OCI-LY7 (cell line): ENCODE data around the gene TRIM67. TPM values are rescaled to one million over a fixed set of nuclear protein-coding genes. Genes with fewer than 3 reads are reported as not detected.

ENCODE experiments used
- BruUV-seq: library from RNA; stranded (reverse); fragments of 400-500 nt; replicated peaks from 2 replicates; lab custom pipeline; 2021; lab: Mats Ljungman, UMichigan
- CTCF ChIA-PET: fragments of 300-600 bp; sonication (Branson Sonifier 250); formaldehyde crosslinking; loops from one replicate; lab custom pipeline; 2022; ENCODE audit warnings: antibody characterized with exemption; ENCODE audit not compliant: unreplicated experiment; lab: Charles Lee
- POLR2A ChIA-PET: fragments of 300-600 bp; sonication (Branson Sonifier 250); formaldehyde crosslinking; loops from one replicate; lab custom pipeline; 2022; ENCODE audit warnings: antibody characterized with exemption; lab: Charles Lee
- DNase-seq: peaks from one replicate; pipeline ENCODE4 v3.0.0-alpha.2; 2015; ENCODE audit warnings: low spot score
- H2AFZ ChIP-seq: fragments of 200-600 bp; sonication (generic), shearing (Covaris generic); 2 replicates; pipeline ENCODE4 v1.6.1; 2014; ENCODE audit warnings: mild to moderate bottlenecking, antibody characterized with exemption, low read length, moderate library complexity
- H3K27ac ChIP-seq: fragments of 200-600 bp; sonication (generic); 2 replicates; pipeline ENCODE4 v1.5.1; 2014; ENCODE audit warnings: mixed run types, low read depth, mild to moderate bottlenecking, moderate library complexity, low read length, inconsistent platforms; ENCODE audit not compliant: poor library complexity, severe bottlenecking
- H3K36me3 ChIP-seq: fragments of 200-600 bp; sonication (generic); 2 replicates; pipeline ENCODE4 v1.6.1; 2014; ENCODE audit warnings: mild to moderate bottlenecking, antibody characterized with exemption, low read length, moderate library complexity, mixed read lengths; ENCODE audit not compliant: insufficient read depth
- H3K4me1 ChIP-seq: fragments of 200-600 bp; sonication (generic); 2 replicates; pipeline ENCODE4 v1.5.1; 2014; ENCODE audit warnings: mild to moderate bottlenecking, low read length; ENCODE audit not compliant: insufficient read depth, poor library complexity, severe bottlenecking
- H3K4me2 ChIP-seq: fragments of 200-600 bp; sonication (generic); 2 replicates; pipeline ENCODE4 v1.6.1; 2014; ENCODE audit warnings: mild to moderate bottlenecking, low read length
- H3K4me3 ChIP-seq: fragments of 200-600 bp; sonication (generic); 2 replicates; pipeline ENCODE4 v1.5.1; 2014; ENCODE audit warnings: mild to moderate bottlenecking, low read depth, low read length; ENCODE audit not compliant: poor library complexity, severe bottlenecking
- H3K79me2 ChIP-seq: fragments of 200-600 bp; sonication (generic); 2 replicates; pipeline ENCODE4 v1.6.1; 2016; ENCODE audit warnings: low read depth, mild to moderate bottlenecking, low read length, moderate library complexity, mixed read lengths; ENCODE audit not compliant: insufficient read depth
- H3K9me2 ChIP-seq: fragments of 200-600 bp; sonication (generic); 2 replicates; pipeline ENCODE4 v1.6.1; 2016; ENCODE audit warnings: mild to moderate bottlenecking, low read length, mixed read lengths; ENCODE audit not compliant: insufficient read depth
- H3K9me3 ChIP-seq: fragments of 200-600 bp; sonication (generic); 2 replicates; pipeline ENCODE4 v1.6.1; 2014; ENCODE audit warnings: mild to moderate bottlenecking, mixed run types, low read length, mixed read lengths
- H4K20me1 ChIP-seq: fragments of 200-600 bp; sonication (generic); 2 replicates; pipeline ENCODE4 v1.6.1; 2014; ENCODE audit warnings: mild to moderate bottlenecking, antibody characterized with exemption, low read length, moderate library complexity, mixed read lengths; ENCODE audit not compliant: insufficient read depth
- CTCF ChIP-seq: fragments of 200-600 bp; sonication (generic); conservative IDR thresholded peaks from 2 replicates; pipeline ENCODE4 v1.5.1; 2014; ENCODE audit warnings: mild to moderate bottlenecking, antibody characterized with exemption, low read length, moderate library complexity, mixed read lengths
- EZH2phosphoT487 ChIP-seq: fragments of 200-600 bp; sonication (generic); IDR thresholded peaks from 2 replicates; pipeline ENCODE4 v1.6.1; 2018; ENCODE audit warnings: low read depth, borderline replicate concordance, mild to moderate bottlenecking, mixed run types, antibody characterized with exemption, low read length, moderate library complexity, mixed read lengths
- intact Hi-C: fragments of 100-400 bp; cut with micrococcal nuclease; formaldehyde crosslinking; loops from one replicate; pipeline ENCODE4 v1.10.0; 2022; ENCODE audit not compliant: unreplicated experiment
- total RNA-seq, 2 experiments: library from RNA; depleted of rRNA in 1 of 2; stranded (reverse); fragments of >200 nt in 1 of 2; shearing (Covaris generic) in 1 of 2; gene quantifications; 2 replicates each; pipeline ENCODE4 v1.2.3, GENCODE V29; 2014 to 2022

The TRIM67 gene
- total RNA-seq, 2 experiments from 2014 or later, result 0.03 to 0.06 TPM

GRCh38 chr1:231162970-231163829 is 1.3 kb downstream of the TRIM67 start:
- no peak overlapping the region for H3K4me2 ChIP-seq
- H2AFZ ChIP-seq, result no peak overlapping the region
- H3K4me3 ChIP-seq, result no peak overlapping the region
- CTCF ChIA-PET, result no interaction called here
- TF ChIP-seq EZH2phosphoT487 (no peak), CTCF (no peak)
- no peaks in the 10 kb centered on the region for H3K9me3 ChIP-seq
- no peak for DNase-seq
- no peaks in the 10 kb centered on the region for H4K20me1 ChIP-seq
- intact Hi-C loops, result no loop called here
- H3K9me2 ChIP-seq, result no peaks in the 10 kb centered on the region
- BruUV-seq, result no TSS peak
- POLR2A ChIA-PET, result no interaction called here
- no peaks in the 10 kb centered on the region for H3K4me1 ChIP-seq
- H3K36me3 ChIP-seq, result no peaks in the 10 kb centered on the region
- H3K27ac ChIP-seq, result no peak overlapping the region
- H3K79me2 ChIP-seq, result no peaks in the 10 kb centered on the region

GRCh38 chr1:231163830-231164427 is 2.1 kb downstream of the TRIM67 start:
- TF ChIP-seq CTCF (no peak), EZH2phosphoT487 (no peak)
- Histone ChIP-seq H3K9me2 (no peaks in the 10 kb centered on the region), H3K4me2 (no peak overlapping the region), H4K20me1 (no peaks in the 10 kb centered on the region), H2AFZ (no peak overlapping the region), H3K4me1 (no peaks in the 10 kb centered on the region), H3K36me3 (no peaks in the 10 kb centered on the region), H3K27ac (no peak overlapping the region), H3K79me2 (no peaks in the 10 kb centered on the region), H3K4me3 (no peak overlapping the region), H3K9me3 (no peaks in the 10 kb centered on the region)
- BruUV-seq, result no TSS peak
- CTCF ChIA-PET, result no interaction called here
- no peak for DNase-seq
- POLR2A ChIA-PET, result no interaction called here
- intact Hi-C loops, result no loop called here

GRCh38 chr1:231165371-231165770 is 3.5 kb downstream of the TRIM67 start:
- no peak overlapping the region for H2AFZ ChIP-seq
- ChIA-PET POLR2A (interaction anchor here (0.6 kb wide), 1 partner anchor 10 kb away, joined by 3 read pairs; no protein-coding TSS in a partner anchor), CTCF (no interaction called here)
- H3K4me3 ChIP-seq, result no peak overlapping the region
- no peaks in the 10 kb centered on the region for H3K36me3 ChIP-seq
- H3K4me2 ChIP-seq, result no peak overlapping the region
- no peaks in the 10 kb centered on the region for H3K79me2 ChIP-seq
- no TSS peak for BruUV-seq
- no peak for DNase-seq
- TF ChIP-seq CTCF, result no peak
- TF ChIP-seq EZH2phosphoT487, result no peak
- no peaks in the 10 kb centered on the region for H3K9me3 ChIP-seq
- no peaks in the 10 kb centered on the region for H3K4me1 ChIP-seq
- no peaks in the 10 kb centered on the region for H4K20me1 ChIP-seq
- no peak overlapping the region for H3K27ac ChIP-seq
- intact Hi-C loops, result no loop called here
- H3K9me2 ChIP-seq, result no peaks in the 10 kb centered on the region
